Measurements from ENCODE around the gene TSPAN14. TPM values are rescaled to one million over a fixed set of nuclear protein-coding genes. Genes with fewer than 3 reads are reported as not detected.

TSPAN14 gene
- total RNA-seq, 1 donor from 2014 or later, result 126 TPM

- no peak overlapping the region for H3K27ac Mint-ChIP-seq
- H3K27me3 Mint-ChIP-seq, result peaks cover 9% of the 10 kb centered on the region
- no peak for TF ChIP-seq CTCF (IDR thresholded peaks at IDR 0.05; ENCODE audit: unreplicated experiment)
- no peak overlapping the region for H3K4me3 Mint-ChIP-seq (ENCODE audit: low read depth)
- no peaks in the 10 kb centered on the region for H3K9me3 Mint-ChIP-seq (ENCODE audit: low read depth)
- DNase-seq (ENCODE audit: low spot score, unreplicated experiment), result no peak
- H3K36me3 Mint-ChIP-seq (ENCODE audit: insufficient read depth), result no peaks in the 10 kb centered on the region
- no peaks in the 10 kb centered on the region for H3K4me1 Mint-ChIP-seq (ENCODE audit: low read depth)
Observed at GRCh38 chr10:80579181-80579763, 125.2 kb downstream of the TSPAN14 start.

GRCh38 chr10:80579849-80580637 lies 125.9 kb downstream of the TSPAN14 start:
- no peak for DNase-seq (ENCODE audit: low spot score, unreplicated experiment)
- Mint-ChIP-seq H3K4me1 (ENCODE audit: low read depth) (no peaks in the 10 kb centered on the region), H3K27me3 (peaks cover 9% of the 10 kb centered on the region), H3K9me3 (ENCODE audit: low read depth) (no peaks in the 10 kb centered on the region), H3K27ac (peak overlapping the region; percentile 4), H3K36me3 (ENCODE audit: insufficient read depth) (no peaks in the 10 kb centered on the region), H3K4me3 (ENCODE audit: low read depth) (no peak overlapping the region)
- TF ChIP-seq CTCF (IDR thresholded peaks at IDR 0.05; ENCODE audit: unreplicated experiment), result no peak

- H3K27ac Mint-ChIP-seq, result no peak overlapping the region
Observed at GRCh38 chr10:80580638-80581468, 126.7 kb downstream of the TSPAN14 start.

GRCh38 chr10:80581469-80581835 lies 127.3 kb downstream of the TSPAN14 start:
- no peak for TF ChIP-seq CTCF (IDR thresholded peaks at IDR 0.05; ENCODE audit: unreplicated experiment)
- no peak overlapping the region for H3K27ac Mint-ChIP-seq
- no peaks in the 10 kb centered on the region for H3K9me3 Mint-ChIP-seq (ENCODE audit: low read depth)
- no peaks in the 10 kb centered on the region for H3K36me3 Mint-ChIP-seq (ENCODE audit: insufficient read depth)
- H3K4me3 Mint-ChIP-seq (ENCODE audit: low read depth), result no peak overlapping the region
- H3K4me1 Mint-ChIP-seq (ENCODE audit: low read depth), result no peaks in the 10 kb centered on the region
- no peak for DNase-seq (ENCODE audit: low spot score, unreplicated experiment)
- peaks cover 9% of the 10 kb centered on the region for H3K27me3 Mint-ChIP-seq

More at GRCh38 chr10:80580638-80581468, 126.7 kb downstream of the TSPAN14 start:
- no peaks in the 10 kb centered on the region for H3K9me3 Mint-ChIP-seq (ENCODE audit: low read depth)
- no peaks in the 10 kb centered on the region for H3K4me1 Mint-ChIP-seq (ENCODE audit: low read depth)
- TF ChIP-seq CTCF (IDR thresholded peaks at IDR 0.05; ENCODE audit: unreplicated experiment), result no peak
- no peaks in the 10 kb centered on the region for H3K36me3 Mint-ChIP-seq (ENCODE audit: insufficient read depth)
- H3K27me3 Mint-ChIP-seq, result peaks cover 9% of the 10 kb centered on the region
- H3K4me3 Mint-ChIP-seq (ENCODE audit: low read depth), result no peak overlapping the region
- DNase-seq (ENCODE audit: low spot score, unreplicated experiment), result no peak

GRCh38 chr10:80582286-80582960 lies 128.3 kb downstream of the TSPAN14 start:
- no peaks in the 10 kb centered on the region for H3K4me1 Mint-ChIP-seq (ENCODE audit: low read depth)
- H3K27ac Mint-ChIP-seq, result no peak overlapping the region
- peaks cover 3% of the 10 kb centered on the region for H3K9me3 Mint-ChIP-seq (ENCODE audit: low read depth)
- H3K27me3 Mint-ChIP-seq, result peaks cover 9% of the 10 kb centered on the region
- H3K36me3 Mint-ChIP-seq (ENCODE audit: insufficient read depth), result peaks cover 1% of the 10 kb centered on the region
- no peak overlapping the region for H3K4me3 Mint-ChIP-seq (ENCODE audit: low read depth)
- no peak for TF ChIP-seq CTCF (IDR thresholded peaks at IDR 0.05; ENCODE audit: unreplicated experiment)
- no peak for DNase-seq (ENCODE audit: low spot score, unreplicated experiment)
